SJSA1 (cell line): ENCODE results near the gene ST6GALNAC3. TPM values are rescaled to one million over a fixed set of nuclear protein-coding genes. Genes with fewer than 3 reads are reported as not detected.

ENCODE experiments used
- total RNA-seq: library from RNA; depleted of rRNA; stranded (reverse); fragments of >200 nt; shearing (Covaris generic); gene quantifications from 2 replicates; pipeline ENCODE4 v1.2.3, GENCODE V29; 2014; rRNA removed

ST6GALNAC3 gene
- total RNA-seq, 1 experiment from 2014 or later, result 5.1 TPM

Other genes with a start within 250 kb of the ST6GALNAC3 start
- not detected in 2 replicates for gene ASB17, start 142.3 kb upstream of the ST6GALNAC3 start, total RNA-seq